Activated CD4-positive, CD25-positive, alpha-beta regulatory T cell (primary cell): ENCODE results near the gene UNC119.

Experiments
- DNase-seq, 4 experiments: peaks; one replicate each; lab custom pipeline; 2025; lab: John Stamatoyannopoulos, UW

Gene UNC119

GRCh38 chr17:28573040-28573380 is 20.6 kb upstream of the UNC119 start:
- DNase-seq = no peak

GRCh38 chr17:28572259-28573039 is 20.0 kb upstream of the UNC119 start:
- no peak for DNase-seq

- peak; percentile 76 to 88 (median 84) for DNase-seq
Observed at GRCh38 chr17:28571361-28572122, 19.1 kb upstream of the UNC119 start, which contains the start of gene PIGS. TSS of gene PIGS (minus strand) at chr17:28571524. CDS start at chr17:28571496, 28 bp downstream.

- DNase-seq = peak in 1 of 4 experiments; percentile 30
Observed at GRCh38 chr17:28570716-28571360, 18.4 kb upstream of the UNC119 start.

- no peak for DNase-seq
Observed at GRCh38 chr17:28569446-28569845, 17.0 kb upstream of the UNC119 start.

- DNase-seq = no peak
Observed at GRCh38 chr17:28567604-28568003, 15.2 kb upstream of the UNC119 start.

DNA sequence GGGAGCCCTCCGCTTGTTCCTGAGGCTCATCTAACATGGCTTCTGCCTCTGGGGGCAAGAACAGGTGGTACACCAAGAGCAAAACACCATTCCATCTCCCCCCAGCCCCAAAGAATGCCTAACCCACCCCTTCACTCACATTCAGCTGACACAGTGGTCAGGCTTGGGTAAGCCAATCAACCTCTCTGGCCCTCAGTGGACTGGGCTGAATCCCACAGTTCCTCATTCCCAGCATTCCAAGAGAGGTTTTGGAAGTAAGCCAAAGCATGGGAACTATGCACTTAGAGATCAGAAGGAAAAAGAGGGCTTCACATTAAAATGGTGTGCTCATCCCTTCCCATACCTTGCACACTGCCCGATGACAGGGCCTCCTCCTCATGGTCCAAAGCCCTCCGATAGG is 11.1 kb upstream of the UNC119 start:
- no peak for DNase-seq

DNA sequence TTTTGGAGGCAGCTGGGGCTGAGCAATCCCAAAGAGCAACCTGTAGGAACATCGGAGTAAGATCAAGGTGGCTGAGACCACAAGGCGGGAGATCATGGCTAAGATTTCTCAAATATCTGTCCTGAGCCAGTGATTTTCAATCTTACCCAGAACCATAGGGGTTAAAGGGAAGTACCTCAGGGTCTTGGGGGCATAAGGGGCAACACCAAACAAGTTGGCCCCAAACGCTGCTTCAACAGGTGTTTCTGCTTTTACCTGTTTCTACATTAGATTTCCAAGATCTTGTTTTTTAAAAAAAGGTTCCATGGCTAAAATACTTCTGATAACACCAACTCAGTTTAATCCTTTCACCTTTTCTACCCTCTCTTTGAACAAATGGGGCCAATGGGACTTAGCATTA is 2.6 kb upstream of the UNC119 start:
- no peak for DNase-seq

GRCh38 chr17:28554565-28554964 is 2.1 kb upstream of the UNC119 start:
- no peak for DNase-seq

DNA sequence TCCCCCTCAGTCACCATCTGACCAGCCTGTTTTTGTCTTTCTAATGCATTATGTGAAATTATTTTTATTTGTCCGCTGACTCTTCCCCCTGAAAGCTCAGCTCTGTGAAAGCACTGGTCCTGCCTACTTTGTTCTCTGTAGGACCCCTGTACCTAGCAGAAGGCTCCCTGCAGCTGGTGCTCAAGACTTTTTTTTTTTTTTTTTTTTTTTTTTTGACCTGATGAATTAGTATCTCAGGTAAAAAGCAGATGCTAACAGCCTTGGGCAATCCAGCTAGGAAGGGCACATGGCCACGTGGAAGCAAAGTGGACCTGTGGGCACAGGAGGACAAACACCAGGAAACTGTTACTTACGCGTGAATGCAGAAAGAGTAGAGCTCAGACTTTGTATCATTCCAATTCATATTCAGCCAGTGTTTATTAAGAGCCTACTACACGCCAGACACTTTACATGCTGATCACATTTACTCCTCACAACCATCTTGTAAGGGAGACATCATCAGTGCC is 629 bp upstream of the UNC119 start:
- no peak for DNase-seq

DNA sequence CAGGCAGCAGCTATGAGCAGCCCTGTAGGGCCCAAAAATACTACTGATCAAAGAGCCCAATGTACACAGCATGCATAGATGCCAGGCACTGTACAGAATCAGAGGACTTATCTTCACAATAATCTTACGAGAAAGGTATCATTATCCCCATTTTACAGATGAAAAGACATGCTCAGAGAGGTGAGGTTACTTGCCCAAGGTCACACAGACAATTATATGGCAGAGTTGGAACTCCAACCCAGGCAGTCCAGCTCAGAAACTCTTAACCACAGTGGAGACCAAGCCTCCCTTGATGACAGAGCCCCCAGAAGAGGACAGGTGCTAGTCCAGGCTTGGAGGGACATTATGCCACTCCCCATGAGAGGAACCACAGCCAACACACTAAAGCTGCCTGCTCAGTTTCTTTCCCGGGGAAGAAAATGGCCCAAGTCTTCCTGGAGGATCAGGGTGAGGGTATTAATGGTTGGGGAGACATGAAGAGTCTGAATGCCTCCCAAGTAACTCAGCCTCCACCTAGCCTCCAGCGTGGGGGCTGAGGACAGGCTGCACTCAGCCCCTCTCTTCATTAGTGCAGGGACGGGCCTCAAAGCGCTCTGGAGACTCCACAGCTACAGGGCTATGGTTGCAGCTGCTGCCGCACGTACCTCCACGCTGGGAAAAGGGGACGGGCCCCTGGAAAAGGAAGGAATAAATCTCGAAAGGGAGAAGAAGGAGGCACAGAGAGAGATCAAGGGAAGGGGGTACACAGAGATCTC is 826 bp downstream of the UNC119 start:
- no peak for DNase-seq

DNA sequence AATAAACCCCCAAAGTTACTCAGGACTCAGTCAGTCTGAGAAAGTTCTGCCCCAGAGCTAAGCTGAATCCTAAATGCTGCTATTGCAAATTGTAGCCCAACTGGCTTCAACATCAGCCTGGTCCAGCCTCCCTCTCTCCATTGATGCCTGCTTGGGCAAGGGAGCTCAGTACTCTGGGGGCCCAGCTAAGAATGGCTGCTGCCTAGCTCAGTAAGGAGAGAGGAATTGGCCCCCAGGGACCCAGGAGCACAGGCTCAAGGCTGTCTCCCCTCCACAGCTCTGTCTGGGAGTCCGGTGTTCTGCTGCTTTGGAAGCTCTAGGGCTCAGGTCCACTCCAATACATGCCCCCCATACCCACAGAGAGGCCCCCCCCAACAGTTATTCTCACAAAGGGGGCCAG is 1.6 kb downstream of the UNC119 start:
- DNase-seq = no peak

DNA sequence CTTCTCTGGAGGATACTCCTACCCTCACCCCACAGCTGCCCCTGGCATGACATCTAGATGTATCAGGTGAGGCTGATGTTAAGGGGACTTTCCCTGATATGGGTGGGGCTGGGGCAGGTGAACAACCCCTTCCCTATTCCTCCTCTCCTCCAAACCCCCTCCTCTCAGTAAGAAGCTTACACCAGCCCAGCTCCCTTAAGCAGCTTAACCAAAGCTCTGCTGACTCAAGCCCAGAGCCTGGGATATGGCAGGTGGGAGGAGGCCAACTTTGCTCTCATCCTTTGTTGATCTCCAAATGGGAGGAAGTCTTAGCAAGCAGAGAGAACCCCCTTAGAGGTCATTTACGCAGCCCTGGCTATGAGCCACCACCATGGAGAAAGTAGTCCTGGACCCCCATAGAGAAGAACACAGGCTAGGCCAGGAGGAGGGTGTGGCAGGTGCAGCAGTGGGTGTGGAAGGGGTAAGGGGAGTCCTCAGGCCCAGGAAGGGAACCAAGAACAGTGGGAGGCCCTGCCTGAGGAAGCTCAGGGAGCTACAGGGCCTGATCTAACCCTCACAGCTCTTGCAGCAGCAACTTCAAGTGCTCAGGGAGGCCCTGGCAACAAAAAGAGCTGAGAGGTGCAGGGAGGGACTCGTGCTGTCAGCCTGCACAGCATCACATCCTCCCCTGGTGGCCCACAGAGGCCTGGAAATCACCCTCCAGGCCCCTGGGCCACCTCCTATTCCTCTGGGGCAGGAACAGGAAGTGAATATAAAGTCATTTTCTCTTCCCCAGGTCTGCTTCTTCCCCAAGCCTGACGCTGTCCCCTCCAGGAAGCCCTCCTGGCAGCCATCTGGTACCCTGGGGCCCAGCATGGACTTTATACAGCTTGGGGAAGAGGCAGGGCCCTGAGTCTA is 2.9 kb downstream of the UNC119 start:
- DNase-seq = peak in 2 of 4 experiments; percentile 21 to 26

DNA sequence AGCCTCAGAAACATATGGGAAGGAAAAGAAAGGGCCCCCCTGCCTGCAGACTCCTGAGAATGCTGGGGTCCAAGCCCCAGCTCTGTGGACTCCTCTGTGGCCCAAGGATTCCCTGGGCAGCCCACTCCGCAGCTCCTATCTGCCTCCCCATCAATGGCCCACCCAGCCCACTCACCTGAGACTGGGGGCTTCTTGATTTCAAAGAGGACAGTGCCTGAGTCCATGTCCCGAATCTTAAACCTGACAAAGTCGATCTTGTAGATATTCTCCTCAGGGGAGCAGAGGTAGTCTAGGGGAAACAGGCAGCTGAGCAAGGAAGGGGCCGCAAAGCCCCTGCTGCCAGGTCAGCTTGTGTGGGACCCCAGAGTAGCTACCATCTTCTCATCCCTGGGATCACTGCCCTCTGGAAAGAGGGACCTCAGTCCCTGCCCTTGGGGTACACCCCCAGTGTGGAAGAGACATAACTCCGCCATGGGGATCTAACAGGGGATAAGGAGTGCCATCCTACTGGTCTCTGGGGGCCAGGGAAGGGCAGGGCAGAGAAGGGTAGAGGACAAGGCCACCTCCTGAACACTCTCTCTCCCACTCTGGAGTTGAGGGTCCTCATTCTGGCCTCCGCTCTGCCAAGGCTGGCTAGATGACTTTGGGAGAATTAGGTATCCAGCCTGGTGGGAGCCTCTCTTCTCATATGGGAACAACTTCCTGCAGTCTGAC is 3.9 kb downstream of the UNC119 start:
- no peak for DNase-seq

DNA sequence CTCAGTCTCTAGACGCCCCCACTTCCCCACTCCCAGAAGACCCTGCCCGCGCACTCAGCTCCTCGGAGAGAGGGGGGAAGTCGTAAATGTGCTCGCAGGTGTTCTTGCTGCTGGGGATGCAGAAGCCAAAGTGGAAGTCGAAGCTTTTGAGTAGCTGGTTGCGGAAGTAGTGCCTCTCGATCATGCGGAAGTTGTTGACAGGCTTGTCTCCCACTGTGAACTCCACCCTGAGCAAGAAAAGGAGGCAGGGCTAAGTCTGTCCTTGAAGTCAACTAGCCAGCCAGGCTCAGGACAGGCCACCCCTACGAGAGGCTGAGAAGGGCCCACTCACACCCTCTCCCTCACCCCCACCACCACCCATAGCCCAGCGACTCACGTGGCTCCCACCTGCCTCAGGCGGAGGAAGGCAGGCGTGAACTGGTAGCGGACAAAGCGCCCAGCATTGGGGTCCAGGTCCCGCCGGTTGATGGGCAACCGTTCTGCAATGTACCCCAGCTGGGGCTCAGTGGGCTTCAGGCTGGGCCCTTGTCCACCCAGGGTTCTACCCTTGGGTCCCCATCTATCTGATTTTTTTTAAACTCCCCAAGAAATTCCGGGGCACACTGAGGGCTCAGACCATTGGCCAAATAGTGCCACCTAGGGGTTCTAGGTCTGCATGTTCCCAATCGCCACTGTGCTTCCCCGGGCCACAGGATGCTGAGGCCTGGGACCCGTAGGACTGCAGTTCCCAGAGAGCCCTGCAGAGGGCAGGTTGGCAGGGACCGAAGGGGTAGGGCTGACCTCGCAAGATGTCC is 4.6 kb downstream of the UNC119 start:
- peak in 3 of 4 experiments; percentile 9 to 52 (median 20) for DNase-seq

DNA sequence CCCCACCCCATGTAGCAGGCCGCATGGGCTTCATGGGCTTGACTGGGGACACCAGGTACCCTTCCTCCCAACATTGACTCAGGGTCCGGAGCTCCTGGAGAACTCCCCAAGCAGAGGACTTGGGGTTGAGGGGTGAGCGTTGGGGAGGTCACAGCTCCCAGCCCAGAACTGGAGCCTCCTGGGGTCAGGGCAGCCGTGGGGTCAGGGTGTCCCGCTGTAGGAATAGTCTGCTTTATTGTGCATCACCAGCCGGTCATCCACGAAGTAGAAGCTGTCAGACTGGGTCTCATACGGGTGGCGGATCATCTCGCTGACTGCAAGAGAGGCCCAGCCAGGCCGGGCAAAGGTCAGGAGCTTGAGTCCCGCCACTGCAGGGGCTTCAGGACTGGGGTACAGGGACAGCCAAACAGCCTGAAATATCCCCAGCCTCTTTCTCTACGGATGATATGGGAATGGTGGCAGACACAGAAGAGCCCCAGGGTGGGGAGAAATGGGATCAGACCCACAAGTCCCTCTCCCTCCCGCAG is 5.3 kb downstream of the UNC119 start:
- DNase-seq = no peak

GRCh38 chr17:28545787-28546415 is 6.5 kb downstream of the UNC119 start:
- no peak for DNase-seq

DNA sequence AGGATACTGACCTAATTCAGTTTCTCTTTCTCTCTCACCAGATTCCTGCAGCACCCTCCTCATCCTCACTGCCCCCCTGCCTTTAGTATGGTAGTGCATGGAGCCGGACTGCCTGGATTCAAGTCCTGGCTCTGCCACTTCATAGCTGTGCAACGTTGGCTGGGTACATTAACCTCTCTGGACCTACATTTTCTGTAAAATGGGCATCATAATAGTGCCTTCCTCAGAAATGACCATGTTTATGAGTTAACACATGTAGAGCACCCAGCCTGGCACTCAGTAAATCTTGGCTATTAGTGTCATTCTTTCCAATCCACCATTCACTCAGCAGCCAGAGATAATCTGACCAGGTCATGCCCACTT is 7.3 kb downstream of the UNC119 start:
- no peak for DNase-seq
